ENCODE results near the gene CERS3.

DNA sequence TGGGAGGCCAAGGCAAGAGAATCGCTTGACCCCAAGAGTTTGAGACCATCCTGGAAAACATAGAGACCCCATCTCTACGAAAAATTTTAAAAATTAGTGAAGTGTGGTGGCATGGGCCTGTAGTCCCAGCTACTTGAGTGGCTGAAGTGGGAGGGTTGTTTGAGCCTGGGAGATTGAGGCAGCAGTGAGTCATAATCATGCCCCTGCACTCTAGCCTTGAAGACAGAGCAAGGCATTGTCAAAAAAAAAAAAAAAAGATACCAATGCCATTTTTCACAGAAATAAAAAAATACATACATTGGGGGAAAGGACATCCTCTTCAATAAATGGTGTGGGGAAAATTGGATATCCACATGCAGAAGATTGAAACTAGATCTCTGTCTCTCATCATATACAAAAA is 74.6 kb downstream of the CERS3 start:
- TF ChIP-seq, protein P1, sequence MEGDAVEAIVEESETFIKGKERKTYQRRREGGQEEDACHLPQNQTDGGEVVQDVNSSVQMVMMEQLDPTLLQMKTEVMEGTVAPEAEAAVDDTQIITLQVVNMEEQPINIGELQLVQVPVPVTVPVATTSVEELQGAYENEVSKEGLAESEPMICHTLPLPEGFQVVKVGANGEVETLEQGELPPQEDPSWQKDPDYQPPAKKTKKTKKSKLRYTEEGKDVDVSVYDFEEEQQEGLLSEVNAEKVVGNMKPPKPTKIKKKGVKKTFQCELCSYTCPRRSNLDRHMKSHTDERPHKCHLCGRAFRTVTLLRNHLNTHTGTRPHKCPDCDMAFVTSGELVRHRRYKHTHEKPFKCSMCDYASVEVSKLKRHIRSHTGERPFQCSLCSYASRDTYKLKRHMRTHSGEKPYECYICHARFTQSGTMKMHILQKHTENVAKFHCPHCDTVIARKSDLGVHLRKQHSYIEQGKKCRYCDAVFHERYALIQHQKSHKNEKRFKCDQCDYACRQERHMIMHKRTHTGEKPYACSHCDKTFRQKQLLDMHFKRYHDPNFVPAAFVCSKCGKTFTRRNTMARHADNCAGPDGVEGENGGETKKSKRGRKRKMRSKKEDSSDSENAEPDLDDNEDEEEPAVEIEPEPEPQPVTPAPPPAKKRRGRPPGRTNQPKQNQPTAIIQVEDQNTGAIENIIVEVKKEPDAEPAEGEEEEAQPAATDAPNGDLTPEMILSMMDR (IDR thresholded peaks at IDR 0.05; ENCODE audit: insufficient read depth, low read length, poor library complexity, severe bottlenecking): no peak
- no peak for TF ChIP-seq EZH2phosphoT487 (conservative IDR thresholded peaks at IDR 0.05; ENCODE audit: low read length)
